Stimulated activated CD4-positive, alpha-beta T cell treated with anti-CD3 and anti-CD28 coated beads, Interleukin-1b, Interleukin-23, amount 100 ng/mL, for 48 hours (primary cell): ENCODE results near the gene RTP2.
"Not testable (repeated sequence)": the region's sequence is repeated elsewhere in the genome, so short reads cannot be mapped to it uniquely, and the experiment has no call there.

Experiments used
- DNase-seq: peaks from one replicate; pipeline ENCODE4 v3.0.0-alpha.2; 2020

Gene RTP2

GRCh38 chr3:187709155-187709554 lies 6.8 kb upstream of the RTP2 start:
- no peak for DNase-seq

GRCh38 chr3:187708696-187709095 lies 6.3 kb upstream of the RTP2 start:
- no peak for DNase-seq

- DNase-seq = no peak
These were observed 4.6 kb upstream of the RTP2 start for GRCh38 chr3:187706971-187707370.

GRCh38 chr3:187705164-187705563 lies 2.8 kb upstream of the RTP2 start:
- no peak for DNase-seq

- DNase-seq = no peak
These were observed 2.1 kb downstream of the RTP2 start for GRCh38 chr3:187700249-187700648.

GRCh38 chr3:187698499-187699399 lies 3.6 kb downstream of the RTP2 start:
- DNase-seq = no peak

- no peak for DNase-seq
These were observed 6.3 kb downstream of the RTP2 start for GRCh38 chr3:187696021-187696420.

- DNase-seq = no peak
These were observed 6.9 kb downstream of the RTP2 start for GRCh38 chr3:187695449-187695848.

- no peak for DNase-seq
These were observed 7.6 kb downstream of the RTP2 start for GRCh38 chr3:187694801-187695200.

- no peak for DNase-seq
These were observed 8.9 kb downstream of the RTP2 start for GRCh38 chr3:187693431-187693830.

- DNase-seq = no peak
These were observed 12.4 kb downstream of the RTP2 start for GRCh38 chr3:187689984-187690383.

GRCh38 chr3:187686621-187687273 lies 15.6 kb downstream of the RTP2 start:
- no peak for DNase-seq

GRCh38 chr3:187685948-187686347 lies 16.4 kb downstream of the RTP2 start:
- DNase-seq = no peak

- DNase-seq = no peak
These were observed 17.5 kb downstream of the RTP2 start for GRCh38 chr3:187684880-187685279.

- DNase-seq = no peak
These were observed 17.9 kb downstream of the RTP2 start for GRCh38 chr3:187684444-187684843.

- DNase-seq = not testable (repeated sequence)
These were observed 20.6 kb downstream of the RTP2 start for GRCh38 chr3:187681756-187682155.

- peak; percentile 68 for DNase-seq
These were observed 22.5 kb downstream of the RTP2 start for GRCh38 chr3:187679638-187680396.

- DNase-seq = no peak
These were observed 23.6 kb downstream of the RTP2 start for GRCh38 chr3:187678726-187679268.

- no peak for DNase-seq
These were observed 24.8 kb downstream of the RTP2 start for GRCh38 chr3:187677604-187678003.

GRCh38 chr3:187673012-187673411 lies 29.3 kb downstream of the RTP2 start:
- DNase-seq = no peak

- peak; percentile 13 for DNase-seq
These were observed 32.5 kb downstream of the RTP2 start, which contains the start of gene SST for GRCh38 chr3:187669675-187670504. Gene SST (minus strand): TSS chr3:187670394. CDS start chr3:187670291, 103 bp downstream.

GRCh38 chr3:187667526-187667925 lies 34.8 kb downstream of the RTP2 start:
- DNase-seq = no peak
